WTC11 (cell line): ENCODE data around the gene P2RX6. TPM values are rescaled to one million over a fixed set of nuclear protein-coding genes. Genes with fewer than 3 reads are reported as not detected.

Experiments
- ATAC-seq: fragments of 200-7000 bp; cut with Tn5 transposase; 2 replicates; pipeline ENCODE4 v1.10.0; 2021; ENCODE audit warnings: mild to moderate bottlenecking, moderate library complexity
- CTCF ChIA-PET: fragments of 300-600 bp; sonication (Branson Sonifier 250); formaldehyde crosslinking; loops from one replicate; lab custom pipeline; 2021; ENCODE audit warnings: antibody characterized with exemption; lab: Charles Lee
- POLR2A ChIA-PET: fragments of 350-600 bp; sonication (Branson Sonifier 250); formaldehyde crosslinking; loops from one replicate; lab custom pipeline; 2021; ENCODE audit warnings: antibody characterized with exemption; lab: Charles Lee
- DNase-seq: peaks from one replicate; pipeline ENCODE4 v3.0.0; 2021; ENCODE audit warnings: low spot score
- H3K27ac Mint-ChIP-seq: 2 replicates; pipeline ENCODE4 v1.8.0; 2021; ENCODE audit warnings: mixed read lengths
- H3K27me3 Mint-ChIP-seq: 2 replicates; pipeline ENCODE4 v1.8.0; 2021; ENCODE audit warnings: low read depth, mild to moderate bottlenecking, moderate library complexity, mixed read lengths
- H3K36me3 Mint-ChIP-seq: 2 replicates; pipeline ENCODE4 v1.8.0; 2021; ENCODE audit warnings: mixed read lengths
- H3K4me1 Mint-ChIP-seq: 2 replicates; pipeline ENCODE4 v1.8.0; 2022; ENCODE audit warnings: mixed read lengths
- H3K4me3 Mint-ChIP-seq: 2 replicates; pipeline ENCODE4 v1.8.0; 2021; ENCODE audit warnings: mild to moderate bottlenecking, moderate library complexity, mixed read lengths
- H3K9me3 Mint-ChIP-seq: 2 replicates; pipeline ENCODE4 v1.8.0; 2021; ENCODE audit warnings: mixed read lengths
- ATF1 ChIP-seq: sonication (generic); formaldehyde crosslinking; IDR thresholded peaks from 2 replicates; pipeline ENCODE4 v1.8.1; 2023; ENCODE audit warnings: mild to moderate bottlenecking, moderate library complexity, missing genetic modification reagents
- ERG ChIP-seq: fragments of 250-450 bp; sonication (Bioruptor Pico); IDR thresholded peaks from 2 replicates; pipeline ENCODE4 v1.8.0; 2021; ENCODE audit warnings: mild to moderate bottlenecking
- ETV6 ChIP-seq: sonication (generic); formaldehyde crosslinking; IDR thresholded peaks from 2 replicates; pipeline ENCODE4 v1.8.1; 2022; ENCODE audit warnings: mild to moderate bottlenecking, missing genetic modification reagents
- FOXJ3 ChIP-seq: sonication (generic); formaldehyde crosslinking; IDR thresholded peaks from 2 replicates; pipeline ENCODE4 v1.9.0; 2021; ENCODE audit warnings: missing genetic modification reagents, mild to moderate bottlenecking, borderline replicate concordance
- GABPB1 ChIP-seq: sonication (generic); formaldehyde crosslinking; IDR thresholded peaks from 2 replicates; pipeline ENCODE4 v1.8.1; 2023; ENCODE audit warnings: mild to moderate bottlenecking, missing genetic modification reagents
- JUN ChIP-seq: sonication (generic); formaldehyde crosslinking; IDR thresholded peaks from 2 replicates; pipeline ENCODE4 v1.8.0; 2023; ENCODE audit warnings: mild to moderate bottlenecking, missing genetic modification reagents
- MYBL2 ChIP-seq: sonication (generic); formaldehyde crosslinking; IDR thresholded peaks from 2 replicates; pipeline ENCODE4 v1.8.1; 2023; ENCODE audit warnings: mild to moderate bottlenecking, moderate library complexity, missing genetic modification reagents
- PREB ChIP-seq: sonication (generic); formaldehyde crosslinking; IDR thresholded peaks from 2 replicates; pipeline ENCODE4 v1.8.1; 2022; ENCODE audit warnings: mild to moderate bottlenecking, missing genetic modification reagents, moderate library complexity, borderline replicate concordance
- SP1 ChIP-seq: sonication (generic); formaldehyde crosslinking; conservative IDR thresholded peaks from 2 replicates; pipeline ENCODE4 v1.8.1; 2022; ENCODE audit warnings: missing genetic modification reagents
- USF2 ChIP-seq: sonication (generic); formaldehyde crosslinking; IDR thresholded peaks from 2 replicates; pipeline ENCODE4 v1.8.1; 2023; ENCODE audit warnings: mild to moderate bottlenecking, missing genetic modification reagents, moderate library complexity
- ZBTB43 ChIP-seq: sonication (generic); formaldehyde crosslinking; IDR thresholded peaks from 2 replicates; pipeline ENCODE4 v1.8.1; 2023; ENCODE audit warnings: mild to moderate bottlenecking, missing genetic modification reagents
- ZMAT4 ChIP-seq: fragments of 250-450 bp; sonication (Bioruptor Pico); IDR thresholded peaks from 2 replicates; pipeline ENCODE4 v1.9.0; 2021; ENCODE audit warnings: mild to moderate bottlenecking
- ZNF121 ChIP-seq: sonication (generic); formaldehyde crosslinking; IDR thresholded peaks from 2 replicates; pipeline ENCODE4 v1.8.0; 2023; ENCODE audit warnings: missing genetic modification reagents
- ZNF263 ChIP-seq: sonication (generic); formaldehyde crosslinking; IDR thresholded peaks from 2 replicates; pipeline ENCODE4 v1.8.1; 2022; ENCODE audit warnings: low read depth, mild to moderate bottlenecking, moderate library complexity, missing genetic modification reagents
- ZNF416 ChIP-seq: fragments of 250-450 bp; sonication (Bioruptor Pico); IDR thresholded peaks from 2 replicates; pipeline ENCODE4 v1.9.0; 2021; ENCODE audit warnings: mild to moderate bottlenecking, inconsistent platforms
- ZNF532 ChIP-seq: fragments of 250-450 bp; sonication (Bioruptor Pico); IDR thresholded peaks from 2 replicates; pipeline ENCODE4 v1.9.0; 2021; ENCODE audit warnings: mild to moderate bottlenecking, borderline replicate concordance
- ZNF671 ChIP-seq: fragments of 250-450 bp; sonication (Bioruptor Pico); IDR thresholded peaks from 2 replicates; pipeline ENCODE4 v1.8.0; 2021; ENCODE audit warnings: mild to moderate bottlenecking
- total RNA-seq: library from RNA; stranded (reverse); gene quantifications from 3 replicates; pipeline ENCODE4 v1.2.3, GENCODE V29; 2021

P2RX6 gene
- total RNA-seq, 1 experiment from 2014 or later, result 0.13 TPM

- H3K9me3 Mint-ChIP-seq, result peaks cover 12% of the 10 kb centered on the region
- ATAC-seq (no peak), DNase-seq (no peak)
- H3K27ac Mint-ChIP-seq, result peak overlapping the region; percentile 97
- H3K36me3 Mint-ChIP-seq, result peaks cover 16% of the 10 kb centered on the region; the same call in 1 of the 2 replicates
- peak overlapping the region; percentile 96 for H3K4me3 Mint-ChIP-seq
- ChIA-PET POLR2A (interaction anchor here (0.6 to 1.4 kb wide), 5 partner anchors 10 to 24 kb away, joined by 3 to 4 read pairs (median 3); partner anchors contain the start of gene AIFM3), CTCF (interaction anchor here (0.6 to 4.7 kb wide), 8 partner anchors 12 to 233 kb away, joined by 3 to 14 read pairs (median 4); no protein-coding TSS in a partner anchor)
- peaks cover 30% of the 10 kb centered on the region for H3K4me1 Mint-ChIP-seq
- peaks cover 36% of the 10 kb centered on the region for H3K27me3 Mint-ChIP-seq
- no peak for TF ChIP-seq ETV6 (CRISPR knock-in tag)
- 0 out of 2 replicates have a peak, but pooled peaks have one; percentile 37 for TF ChIP-seq GABPB1
Observed at GRCh38 chr22:20979940-20980453, 35.0 kb upstream of the P2RX6 start.

GRCh38 chr22:20980523-20980922, 34.4 kb upstream of the P2RX6 start:
- POLR2A ChIA-PET, result interaction anchor here (1.1 to 1.4 kb wide), 2 partner anchors 13 to 34 kb away, joined by 4 read pairs; partner anchors contain the start of genes AIFM3 and P2RX6
- Mint-ChIP-seq H3K4me3 (peak overlapping the region; percentile 96), H3K27me3 (peaks cover 32% of the 10 kb centered on the region)

More at GRCh38 chr22:20980523-20980922, 34.4 kb upstream of the P2RX6 start:
- TF ChIP-seq ZNF121 (CRISPR knock-in tag) (no peak), ZNF671 (CRISPR knock-in tag) (no peak), MYBL2 (CRISPR knock-in tag) (no peak), ZNF416 (CRISPR knock-in tag) (no peak), ZMAT4 (CRISPR knock-in tag) (no peak), PREB (CRISPR knock-in tag) (no peak), ERG (no peak), SP1 (no peak), USF2 (no peak), ATF1 (CRISPR knock-in tag) (no peak), FOXJ3 (CRISPR knock-in tag) (no peak), JUN (no peak), ZNF532 (CRISPR knock-in tag) (no peak), ZBTB43 (CRISPR knock-in tag) (no peak), ZNF263 (no peak)
- Mint-ChIP-seq H3K27ac (no peak overlapping the region), H3K36me3 (peaks cover 16% of the 10 kb centered on the region; the same call in 1 of the 2 replicates), H3K9me3 (peaks cover 12% of the 10 kb centered on the region), H3K4me1 (peaks cover 30% of the 10 kb centered on the region)
- CTCF ChIA-PET, result interaction anchor here (2.5 to 4.7 kb wide), 2 partner anchors 23 to 95 kb away, joined by 14 to 35 read pairs; no protein-coding TSS in a partner anchor
- no peak for ATAC-seq
- DNase-seq, result no peak
